ENCODE results near the gene DZIP1L. TPM values are rescaled to one million over a fixed set of nuclear protein-coding genes. Genes with fewer than 3 reads are reported as not detected.

The DZIP1L gene
- total RNA-seq, 1 experiment from 2014 or later: 2.4 TPM

DNA sequence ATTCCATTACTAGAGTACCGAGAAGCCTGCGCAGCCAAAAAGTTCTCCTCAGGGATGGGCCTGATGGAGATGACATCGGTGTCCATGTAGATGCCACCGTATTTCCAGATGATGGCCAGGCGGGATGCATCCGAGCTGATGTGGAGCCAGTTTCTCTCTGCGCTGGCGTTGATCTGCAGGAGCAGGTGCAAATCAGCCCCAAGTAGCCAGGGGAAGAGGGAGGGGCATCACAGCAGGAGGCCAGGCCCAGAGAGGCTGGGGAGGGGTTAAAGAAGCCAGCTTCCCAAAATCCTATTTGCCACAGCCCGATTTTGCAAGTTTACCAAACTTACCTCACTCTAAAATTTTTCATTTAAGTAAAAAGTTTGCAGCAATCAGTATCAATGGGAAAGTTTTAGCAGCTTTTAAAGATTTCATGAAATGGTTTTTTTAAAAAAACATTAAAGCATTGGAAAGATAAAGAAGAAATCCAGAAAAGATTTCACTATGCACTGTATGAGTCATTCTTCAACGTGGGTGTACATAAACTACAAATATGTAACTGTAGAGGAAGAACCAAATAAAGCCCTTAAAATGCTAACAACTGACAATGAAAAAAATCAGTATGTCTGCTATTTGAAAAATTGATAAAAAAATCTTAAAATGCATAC, 9.4 kb upstream of the DZIP1L start:
- intact Hi-C loops (cut with micrococcal nuclease; ENCODE audit: unreplicated experiment): no loop called here
- no TSS peak for BruUV-seq (replicated peaks)
- POLR2A ChIA-PET: no interaction called here
- no peak overlapping the region for H3K4me3 Mint-ChIP-seq (ENCODE audit: unreplicated experiment)
- Histone ChIP-seq H3K36me3 (ENCODE audit: control insufficient read depth, insufficient read depth, low read length) (no peaks in the 10 kb centered on the region), H3K9me3 (no peaks in the 10 kb centered on the region), H3K4me3 (ENCODE audit: low read depth, low read length) (no peak overlapping the region), H3K4me1 (no peaks in the 10 kb centered on the region), H3K27me3 (replicated peaks; ENCODE audit: control insufficient read depth, insufficient read depth, low read length) (no peaks in the 10 kb centered on the region)
- CTCF ChIA-PET: no interaction called here
- H3K36me3 Mint-ChIP-seq (ENCODE audit: insufficient read depth, unreplicated experiment): no peaks in the 10 kb centered on the region
- no peak overlapping the region for H3K27ac Mint-ChIP-seq (ENCODE audit: unreplicated experiment)
- no peaks in the 10 kb centered on the region for H3K9me3 Mint-ChIP-seq (ENCODE audit: unreplicated experiment)
- H3K27me3 Mint-ChIP-seq (ENCODE audit: insufficient read depth, unreplicated experiment): no peaks in the 10 kb centered on the region
- DNase-seq: no peak
- no peaks in the 10 kb centered on the region for H3K4me1 Mint-ChIP-seq (ENCODE audit: low read depth, unreplicated experiment)
- TF ChIP-seq, protein P1, sequence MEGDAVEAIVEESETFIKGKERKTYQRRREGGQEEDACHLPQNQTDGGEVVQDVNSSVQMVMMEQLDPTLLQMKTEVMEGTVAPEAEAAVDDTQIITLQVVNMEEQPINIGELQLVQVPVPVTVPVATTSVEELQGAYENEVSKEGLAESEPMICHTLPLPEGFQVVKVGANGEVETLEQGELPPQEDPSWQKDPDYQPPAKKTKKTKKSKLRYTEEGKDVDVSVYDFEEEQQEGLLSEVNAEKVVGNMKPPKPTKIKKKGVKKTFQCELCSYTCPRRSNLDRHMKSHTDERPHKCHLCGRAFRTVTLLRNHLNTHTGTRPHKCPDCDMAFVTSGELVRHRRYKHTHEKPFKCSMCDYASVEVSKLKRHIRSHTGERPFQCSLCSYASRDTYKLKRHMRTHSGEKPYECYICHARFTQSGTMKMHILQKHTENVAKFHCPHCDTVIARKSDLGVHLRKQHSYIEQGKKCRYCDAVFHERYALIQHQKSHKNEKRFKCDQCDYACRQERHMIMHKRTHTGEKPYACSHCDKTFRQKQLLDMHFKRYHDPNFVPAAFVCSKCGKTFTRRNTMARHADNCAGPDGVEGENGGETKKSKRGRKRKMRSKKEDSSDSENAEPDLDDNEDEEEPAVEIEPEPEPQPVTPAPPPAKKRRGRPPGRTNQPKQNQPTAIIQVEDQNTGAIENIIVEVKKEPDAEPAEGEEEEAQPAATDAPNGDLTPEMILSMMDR (IDR thresholded peaks at IDR 0.05; ENCODE audit: insufficient read depth in 1 of 2, low read depth in 1 of 2, low read length in 1 of 2, severe bottlenecking in 1 of 2, unreplicated experiment in 1 of 2): no peak

DNA sequence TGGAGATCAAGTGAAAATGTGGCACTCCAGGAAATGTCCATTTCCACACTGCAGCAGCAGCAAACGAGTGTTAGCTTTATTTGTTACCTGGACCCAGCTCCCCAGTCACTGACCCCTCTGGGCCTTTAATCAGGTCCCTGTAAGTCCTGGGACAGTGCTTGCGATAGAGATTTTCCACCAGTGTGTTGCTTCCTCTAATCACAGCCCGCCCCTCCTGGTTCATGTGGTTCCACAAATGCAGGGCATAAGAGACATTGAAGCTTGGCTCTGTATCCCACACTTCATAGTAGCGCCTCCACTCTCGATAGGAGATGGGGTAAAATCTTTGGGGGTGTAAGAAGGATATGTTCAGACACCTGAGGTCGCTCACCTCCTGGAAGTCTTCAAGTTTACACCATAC, 8.8 kb upstream of the DZIP1L start:
- Histone ChIP-seq H3K36me3 (ENCODE audit: control insufficient read depth, insufficient read depth, low read length) (no peaks in the 10 kb centered on the region), H3K4me3 (ENCODE audit: low read depth, low read length) (no peak overlapping the region), H3K4me1 (no peaks in the 10 kb centered on the region), H3K27me3 (replicated peaks; ENCODE audit: control insufficient read depth, insufficient read depth, low read length) (no peaks in the 10 kb centered on the region), H3K9me3 (no peaks in the 10 kb centered on the region)
- no peak for DNase-seq
- TF ChIP-seq, protein P1 (IDR thresholded peaks at IDR 0.05; ENCODE audit: insufficient read depth in 1 of 2, low read depth in 1 of 2, low read length in 1 of 2, severe bottlenecking in 1 of 2, unreplicated experiment in 1 of 2): no peak
- intact Hi-C loops (cut with micrococcal nuclease; ENCODE audit: unreplicated experiment): no loop called here
- Mint-ChIP-seq H3K27me3 (ENCODE audit: insufficient read depth, unreplicated experiment) (no peaks in the 10 kb centered on the region), H3K4me1 (ENCODE audit: low read depth, unreplicated experiment) (no peaks in the 10 kb centered on the region), H3K4me3 (ENCODE audit: unreplicated experiment) (no peak overlapping the region), H3K27ac (ENCODE audit: unreplicated experiment) (no peak overlapping the region), H3K36me3 (ENCODE audit: insufficient read depth, unreplicated experiment) (no peaks in the 10 kb centered on the region), H3K9me3 (ENCODE audit: unreplicated experiment) (no peaks in the 10 kb centered on the region)
- ChIA-PET POLR2A (no interaction called here), CTCF (no interaction called here)
- no TSS peak for BruUV-seq (replicated peaks)

DNA sequence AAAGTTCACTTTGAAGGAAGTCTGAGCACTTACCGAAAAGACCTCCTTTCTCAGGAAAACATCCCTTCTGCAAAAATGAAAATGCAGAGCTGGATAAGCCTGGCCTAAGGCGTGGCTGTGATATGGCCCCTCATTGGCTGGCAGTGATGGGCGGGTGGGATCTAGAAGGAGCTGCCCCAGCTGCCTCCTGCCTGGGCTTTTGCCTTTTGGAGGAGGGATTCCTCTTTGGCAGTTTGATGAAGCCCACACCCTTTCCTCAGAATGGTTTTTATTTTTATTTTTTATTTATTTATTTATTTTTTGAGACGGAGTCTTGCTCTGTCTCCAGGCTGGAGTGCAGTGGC, 4.0 kb upstream of the DZIP1L start:
- CTCF ChIA-PET: interaction anchor here (1.4 to 1.9 kb wide), 2 partner anchors 49 to 54 kb away, joined by 4 to 14 read pairs; no protein-coding TSS in a partner anchor
- peaks cover 3% of the 10 kb centered on the region for H3K4me1 ChIP-seq
- Mint-ChIP-seq H3K27me3 (ENCODE audit: insufficient read depth, unreplicated experiment) (no peaks in the 10 kb centered on the region), H3K9me3 (ENCODE audit: unreplicated experiment) (no peaks in the 10 kb centered on the region), H3K36me3 (ENCODE audit: insufficient read depth, unreplicated experiment) (no peaks in the 10 kb centered on the region), H3K4me1 (ENCODE audit: low read depth, unreplicated experiment) (no peaks in the 10 kb centered on the region), H3K27ac (ENCODE audit: unreplicated experiment) (no peak overlapping the region), H3K4me3 (ENCODE audit: unreplicated experiment) (no peak overlapping the region)
- no peaks in the 10 kb centered on the region for H3K27me3 ChIP-seq (replicated peaks; ENCODE audit: control insufficient read depth, insufficient read depth, low read length)
- intact Hi-C loops (cut with micrococcal nuclease; ENCODE audit: unreplicated experiment): loop anchor here (1.0 to 5.0 kb wide), 3 partner anchors 19 to 51 kb away; no protein-coding TSS in a partner anchor
- no peak for DNase-seq
- POLR2A ChIA-PET: no interaction called here
- TF ChIP-seq, protein P1 (IDR thresholded peaks at IDR 0.05; ENCODE audit: insufficient read depth in 1 of 2, low read depth in 1 of 2, low read length in 1 of 2, severe bottlenecking in 1 of 2, unreplicated experiment in 1 of 2): no peak
- no peaks in the 10 kb centered on the region for H3K9me3 ChIP-seq
- H3K4me3 ChIP-seq (ENCODE audit: low read depth, low read length): no peak overlapping the region
- H3K36me3 ChIP-seq (ENCODE audit: control insufficient read depth, insufficient read depth, low read length): no peaks in the 10 kb centered on the region
- BruUV-seq (replicated peaks): no TSS peak

Measured in Caco-2 (cell line).